ENCODE results near the gene PSMB7. TPM values are rescaled to one million over a fixed set of nuclear protein-coding genes. Genes with fewer than 3 reads are reported as not detected.

Gene PSMB7
- total RNA-seq, 5 donors from 2014 or later (not counting 1 experiment from before 2014, with no cell fraction given), result 62.6 to 75.8 (median 68.6) TPM

- peaks cover 49% of the 10 kb centered on the region for H3K36me3 Mint-ChIP-seq
- DNase-seq (no peak), ATAC-seq (replicated peaks in 1 of 4) (no peak)
- Histone ChIP-seq H3K27ac (ENCODE audit: low read length) (no peak overlapping the region), H3K27me3 (replicated peaks in 1 of 2; ENCODE audit: control insufficient read depth in 2 of 2, extremely low read depth in 1 of 2, insufficient read depth in 2 of 2, low read length in 1 of 2) (no peaks in the 10 kb centered on the region), H3K36me3 (ENCODE audit: control insufficient read depth in 2 of 2, extremely low read depth in 1 of 2, insufficient read depth in 1 of 2, low read length in 1 of 2) (peaks cover 0 to 48% of the 10 kb centered on the region in 2 donors), H3K9me3 (no peaks in the 10 kb centered on the region), H3K4me1 (ENCODE audit: control insufficient read depth in 1 of 2, extremely low read depth in 1 of 2, insufficient read depth in 2 of 2, low read length in 2 of 2) (no peaks in the 10 kb centered on the region), H3K4me3 (ENCODE audit: control insufficient read depth in 1 of 2, extremely low read depth in 1 of 2, low read length in 1 of 2) (no peak overlapping the region)
- peaks cover 47 to 62% (median 50%) of the 10 kb centered on the region in 3 donors for H3K4me1 Mint-ChIP-seq
- H3K27ac Mint-ChIP-seq, result no peak overlapping the region
- H3K9me3 Mint-ChIP-seq, result no peaks in the 10 kb centered on the region
- H3K27me3 Mint-ChIP-seq, result no peaks in the 10 kb centered on the region
- 97% methylated on average over 12 of the region's 12 CpGs for WGBS (ENCODE audit: insufficient coverage)
- ChIA-PET POLR2A (no interaction called here), CTCF (interaction anchor here in 1 of 2 donors (0.6 kb wide), 1 partner anchor 265 kb away, joined by 7 read pairs; no protein-coding TSS in a partner anchor)
- H3K4me3 Mint-ChIP-seq, result no peak overlapping the region
These were observed 15.8 kb downstream of the PSMB7 start for GRCh38 chr9:124399323-124399967.

GRCh38 chr9:124398191-124398935, 16.9 kb downstream of the PSMB7 start:
- CTCF ChIA-PET, result no interaction called here
- 96% methylated on average over 4 of the region's 8 CpGs for WGBS (ENCODE audit: insufficient coverage)

DNA sequence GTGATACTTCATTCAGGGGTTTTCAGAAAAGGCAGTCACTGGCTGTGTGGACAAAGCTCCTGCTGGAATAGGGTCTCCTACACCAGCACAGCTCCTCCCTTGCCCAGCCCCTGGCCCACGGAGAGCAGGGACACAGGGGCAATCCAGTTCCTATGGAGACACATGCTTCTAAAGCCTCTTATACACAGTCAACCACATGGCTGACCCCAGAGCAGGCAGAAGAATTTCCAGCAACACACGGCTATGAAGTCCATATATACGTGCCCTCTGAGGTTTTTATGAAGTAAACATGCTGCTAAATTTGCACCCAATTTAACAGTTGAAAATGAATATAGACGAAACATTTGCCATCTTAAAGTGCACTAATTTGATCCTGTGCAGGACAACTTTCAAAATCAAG, 19.4 kb downstream of the PSMB7 start:
- H3K4me1 Mint-ChIP-seq, result peaks cover 57 to 71% (median 58%) of the 10 kb centered on the region in 3 donors
- no peaks in the 10 kb centered on the region for H3K27me3 ChIP-seq (replicated peaks in 1 of 2; ENCODE audit: control insufficient read depth in 2 of 2, extremely low read depth in 1 of 2, insufficient read depth in 2 of 2, low read length in 1 of 2)
- peaks cover 2 to 24% of the 10 kb centered on the region in 2 donors for H3K36me3 ChIP-seq (ENCODE audit: control insufficient read depth in 2 of 2, extremely low read depth in 1 of 2, insufficient read depth in 1 of 2, low read length in 1 of 2)
- 97% methylated on average over 3 of the region's 4 CpGs for WGBS (ENCODE audit: insufficient coverage)
- no peak overlapping the region for H3K27ac Mint-ChIP-seq
- no peak overlapping the region for H3K27ac ChIP-seq (ENCODE audit: low read length)
- DNase-seq (no peak), ATAC-seq (replicated peaks in 1 of 4) (no peak)
- POLR2A ChIA-PET, result no interaction called here
- peaks cover 0 to 3% of the 10 kb centered on the region in 2 experiments for H3K4me1 ChIP-seq (ENCODE audit: control insufficient read depth in 1 of 2, extremely low read depth in 1 of 2, insufficient read depth in 2 of 2, low read length in 2 of 2)
- H3K27me3 Mint-ChIP-seq, result no peaks in the 10 kb centered on the region
- H3K9me3 ChIP-seq, result no peaks in the 10 kb centered on the region
- H3K36me3 Mint-ChIP-seq, result peaks cover 33% of the 10 kb centered on the region
- no peaks in the 10 kb centered on the region for H3K9me3 Mint-ChIP-seq
- no peak overlapping the region for H3K4me3 Mint-ChIP-seq
- CTCF ChIA-PET, result interaction anchor here in 1 of 2 donors (0.7 kb wide), 1 partner anchor 21 kb away, joined by 5 read pairs; no protein-coding TSS in a partner anchor
- no peak overlapping the region for H3K4me3 ChIP-seq (ENCODE audit: control insufficient read depth in 1 of 2, extremely low read depth in 1 of 2, low read length in 1 of 2)

More at GRCh38 chr9:124398191-124398935, 16.9 kb downstream of the PSMB7 start:
- Histone ChIP-seq H3K36me3 (ENCODE audit: control insufficient read depth in 2 of 2, extremely low read depth in 1 of 2, insufficient read depth in 1 of 2, low read length in 1 of 2) (peaks cover 2 to 40% of the 10 kb centered on the region in 2 donors), H3K27me3 (replicated peaks in 1 of 2; ENCODE audit: control insufficient read depth in 2 of 2, extremely low read depth in 1 of 2, insufficient read depth in 2 of 2, low read length in 1 of 2) (no peaks in the 10 kb centered on the region), H3K9me3 (no peaks in the 10 kb centered on the region), H3K4me1 (ENCODE audit: control insufficient read depth in 1 of 2, extremely low read depth in 1 of 2, insufficient read depth in 2 of 2, low read length in 2 of 2) (no peaks in the 10 kb centered on the region), H3K27ac (ENCODE audit: low read length) (no peak overlapping the region), H3K4me3 (ENCODE audit: control insufficient read depth in 1 of 2, extremely low read depth in 1 of 2, low read length in 1 of 2) (no peak overlapping the region)
- Mint-ChIP-seq H3K4me1 (peaks cover 47 to 62% (median 49%) of the 10 kb centered on the region in 3 donors), H3K9me3 (no peaks in the 10 kb centered on the region), H3K4me3 (no peak overlapping the region), H3K36me3 (peaks cover 43% of the 10 kb centered on the region), H3K27me3 (no peaks in the 10 kb centered on the region), H3K27ac (no peak overlapping the region)
- DNase-seq (no peak), ATAC-seq (replicated peaks in 1 of 4) (no peak)
- POLR2A ChIA-PET, result no interaction called here

GRCh38 chr9:124394596-124394995, 20.6 kb downstream of the PSMB7 start:
- DNase-seq (peak in 1 of 35 experiments; percentile 16), ATAC-seq (replicated peaks in 1 of 4) (no peak)
- H3K36me3 Mint-ChIP-seq, result peaks cover 27% of the 10 kb centered on the region
- no peaks in the 10 kb centered on the region for H3K9me3 ChIP-seq
- H3K4me3 Mint-ChIP-seq, result no peak overlapping the region
- ChIA-PET POLR2A (interaction anchor here in 1 of 2 donors (0.7 kb wide), 1 partner anchor 13 kb away, joined by 5 read pairs; no protein-coding TSS in a partner anchor), CTCF (no interaction called here)
- H3K4me3 ChIP-seq (ENCODE audit: control insufficient read depth in 1 of 2, extremely low read depth in 1 of 2, low read length in 1 of 2), result no peak overlapping the region
- no peak overlapping the region for H3K27ac ChIP-seq (ENCODE audit: low read length)
- H3K27me3 Mint-ChIP-seq, result no peaks in the 10 kb centered on the region
- H3K36me3 ChIP-seq (ENCODE audit: control insufficient read depth in 2 of 2, extremely low read depth in 1 of 2, insufficient read depth in 1 of 2, low read length in 1 of 2), result peaks cover 2 to 16% of the 10 kb centered on the region in 2 donors
- 76% methylated on average over 3 of the region's 3 CpGs for WGBS (ENCODE audit: insufficient coverage)
- H3K27ac Mint-ChIP-seq, result no peak overlapping the region
- H3K4me1 Mint-ChIP-seq, result peaks cover 58 to 72% (median 62%) of the 10 kb centered on the region in 3 donors
- no peaks in the 10 kb centered on the region for H3K9me3 Mint-ChIP-seq
- H3K4me1 ChIP-seq (ENCODE audit: control insufficient read depth in 1 of 2, extremely low read depth in 1 of 2, insufficient read depth in 2 of 2, low read length in 2 of 2), result peaks cover 0 to 4% of the 10 kb centered on the region in 2 experiments
- no peaks in the 10 kb centered on the region for H3K27me3 ChIP-seq (replicated peaks in 1 of 2; ENCODE audit: control insufficient read depth in 2 of 2, extremely low read depth in 1 of 2, insufficient read depth in 2 of 2, low read length in 1 of 2)

GRCh38 chr9:124394167-124394566, 21.1 kb downstream of the PSMB7 start:
- Mint-ChIP-seq H3K4me3 (no peak overlapping the region), H3K4me1 (peaks cover 58 to 74% (median 64%) of the 10 kb centered on the region in 3 donors), H3K27ac (no peak overlapping the region), H3K9me3 (no peaks in the 10 kb centered on the region), H3K27me3 (no peaks in the 10 kb centered on the region), H3K36me3 (peaks cover 28% of the 10 kb centered on the region)
- H3K4me3 ChIP-seq (ENCODE audit: control insufficient read depth in 1 of 2, extremely low read depth in 1 of 2, low read length in 1 of 2), result no peak overlapping the region
- 50% methylated on average over 1 of the region's 2 CpGs for WGBS (ENCODE audit: insufficient coverage)
- CTCF ChIA-PET, result no interaction called here
- ATAC-seq (replicated peaks in 1 of 4) (no peak), DNase-seq (no peak)
- H3K36me3 ChIP-seq (ENCODE audit: control insufficient read depth in 2 of 2, extremely low read depth in 1 of 2, insufficient read depth in 1 of 2, low read length in 1 of 2), result peaks cover 2 to 15% of the 10 kb centered on the region in 2 donors
- no peaks in the 10 kb centered on the region for H3K27me3 ChIP-seq (replicated peaks in 1 of 2; ENCODE audit: control insufficient read depth in 2 of 2, extremely low read depth in 1 of 2, insufficient read depth in 2 of 2, low read length in 1 of 2)
- H3K4me1 ChIP-seq (ENCODE audit: control insufficient read depth in 1 of 2, extremely low read depth in 1 of 2, insufficient read depth in 2 of 2, low read length in 2 of 2), result peaks cover 0 to 9% of the 10 kb centered on the region in 2 experiments
- POLR2A ChIA-PET, result no interaction called here
- no peaks in the 10 kb centered on the region for H3K9me3 ChIP-seq
- H3K27ac ChIP-seq (ENCODE audit: low read length), result no peak overlapping the region

- CTCF ChIA-PET, result no interaction called here
- H3K27ac Mint-ChIP-seq, result no peak overlapping the region
- no peaks in the 10 kb centered on the region for H3K9me3 Mint-ChIP-seq
- H3K27me3 ChIP-seq (replicated peaks in 1 of 2; ENCODE audit: control insufficient read depth in 2 of 2, extremely low read depth in 1 of 2, insufficient read depth in 2 of 2, low read length in 1 of 2), result no peaks in the 10 kb centered on the region
- no peak overlapping the region for H3K27ac ChIP-seq (ENCODE audit: low read length)
- H3K27me3 Mint-ChIP-seq, result no peaks in the 10 kb centered on the region
- POLR2A ChIA-PET, result no interaction called here
- peaks cover 24% of the 10 kb centered on the region for H3K36me3 Mint-ChIP-seq
- no peak overlapping the region for H3K4me3 ChIP-seq (ENCODE audit: control insufficient read depth in 1 of 2, extremely low read depth in 1 of 2, low read length in 1 of 2)
- no peaks in the 10 kb centered on the region for H3K9me3 ChIP-seq
- H3K4me1 ChIP-seq (ENCODE audit: control insufficient read depth in 1 of 2, extremely low read depth in 1 of 2, insufficient read depth in 2 of 2, low read length in 2 of 2), result peaks cover 0 to 15% of the 10 kb centered on the region in 2 experiments
- H3K36me3 ChIP-seq (ENCODE audit: control insufficient read depth in 2 of 2, extremely low read depth in 1 of 2, insufficient read depth in 1 of 2, low read length in 1 of 2), result peaks cover 2 to 15% of the 10 kb centered on the region in 2 donors
- WGBS (ENCODE audit: insufficient coverage), result 95% methylated on average over 7 of the region's 9 CpGs
- no peak overlapping the region for H3K4me3 Mint-ChIP-seq
- H3K4me1 Mint-ChIP-seq, result peaks cover 59 to 76% (median 66%) of the 10 kb centered on the region in 3 donors
- ATAC-seq (replicated peaks in 1 of 4) (no peak), DNase-seq (no peak)
These were observed 22.3 kb downstream of the PSMB7 start for GRCh38 chr9:124392871-124393460.

All from T-cell (primary cell).